Right lobe of liver (tissue), 4 donors: ENCODE measurements around the gene PSG6.
"Not testable (repeated sequence)": the region's sequence is repeated elsewhere in the genome, so short reads cannot be mapped to it uniquely, and the experiment has no call there.

Source experiments
- POLR2A ChIP-seq: fragments of 450-650 bp; IDR thresholded peaks from one replicate; pipeline ENCODE4 v1.6.1; 2017; ENCODE audit warnings: antibody characterized with exemption, mild to moderate bottlenecking
- TF ChIP-seq, protein P1 (sequence below), 4 donors: fragments of 200-600 bp in 3 of 4; fragments of 450-650 bp in 1 of 4; IDR thresholded peaks; one replicate each; pipeline versions ENCODE4 v1.5.1 to v1.8.0; 2016 to 2022; ENCODE audit warnings: antibody characterized with exemption in 4 of 4, mild to moderate bottlenecking in 2 of 4
- donor health status: DM: no; HTN: no; CAD: no.
- donor health status: DM: no; HTN: no; CAD: no.
- donor health status: DM: no; HTN: yes; CAD: no.

- TF ChIP-seq, protein P1, sequence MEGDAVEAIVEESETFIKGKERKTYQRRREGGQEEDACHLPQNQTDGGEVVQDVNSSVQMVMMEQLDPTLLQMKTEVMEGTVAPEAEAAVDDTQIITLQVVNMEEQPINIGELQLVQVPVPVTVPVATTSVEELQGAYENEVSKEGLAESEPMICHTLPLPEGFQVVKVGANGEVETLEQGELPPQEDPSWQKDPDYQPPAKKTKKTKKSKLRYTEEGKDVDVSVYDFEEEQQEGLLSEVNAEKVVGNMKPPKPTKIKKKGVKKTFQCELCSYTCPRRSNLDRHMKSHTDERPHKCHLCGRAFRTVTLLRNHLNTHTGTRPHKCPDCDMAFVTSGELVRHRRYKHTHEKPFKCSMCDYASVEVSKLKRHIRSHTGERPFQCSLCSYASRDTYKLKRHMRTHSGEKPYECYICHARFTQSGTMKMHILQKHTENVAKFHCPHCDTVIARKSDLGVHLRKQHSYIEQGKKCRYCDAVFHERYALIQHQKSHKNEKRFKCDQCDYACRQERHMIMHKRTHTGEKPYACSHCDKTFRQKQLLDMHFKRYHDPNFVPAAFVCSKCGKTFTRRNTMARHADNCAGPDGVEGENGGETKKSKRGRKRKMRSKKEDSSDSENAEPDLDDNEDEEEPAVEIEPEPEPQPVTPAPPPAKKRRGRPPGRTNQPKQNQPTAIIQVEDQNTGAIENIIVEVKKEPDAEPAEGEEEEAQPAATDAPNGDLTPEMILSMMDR (IDR thresholded peaks at IDR 0.05), result not testable (repeated sequence)
- not testable (repeated sequence) for TF ChIP-seq POLR2A
These were observed 18.6 kb downstream of the PSG6 start for GRCh38 chr19:42899110-42899509.
